H1 (cell line): ENCODE data around the gene TWIST2. TPM values are rescaled to one million over a fixed set of nuclear protein-coding genes. Genes with fewer than 3 reads are reported as not detected.

Experiments used
- CTCF ChIA-PET: fragments of 300-600 bp; sonication (Branson Sonifier 250); formaldehyde crosslinking; loops from one replicate; lab custom pipeline; 2021; ENCODE audit not compliant: partially characterized antibody; lab: Charles Lee
- POLR2A ChIA-PET: fragments of 300-600 bp; sonication (Branson Sonifier 250); formaldehyde crosslinking; loops from one replicate; lab custom pipeline; 2021; ENCODE audit warnings: inconsistent platforms; ENCODE audit not compliant: partially characterized antibody; lab: Charles Lee
- DNase-seq, 2 experiments: peaks; one replicate each; pipeline versions ENCODE4 v3.0.0 to v3.0.0-alpha.2; 2010 to 2022; ENCODE audit warnings: low spot score in 2 of 2, low read depth in 1 of 2, mixed read lengths in 1 of 2
- FAIRE-seq: peaks from 2 replicates; lab custom pipeline; 2011; peaks lifted over from hg19 to GRCh38; lab: Jason Lieb, UNC
- H2AFZ ChIP-seq: 2 replicates; pipeline ENCODE4 v1.8.1; 2012; ENCODE audit warnings: low read length, inconsistent platforms
- H2AK5ac ChIP-seq: 2 replicates; pipeline ENCODE4 v1.6.1; 2013; ENCODE audit warnings: low read depth, low read length
- H2BK120ac ChIP-seq: replicated peaks from 2 replicates; pipeline ENCODE3; 2013; ENCODE audit warnings: low read depth, low read length, inconsistent platforms
- H2BK12ac ChIP-seq: 2 replicates; pipeline ENCODE4 v1.6.1; 2013; ENCODE audit warnings: low read depth, low read length
- H2BK15ac ChIP-seq: 2 replicates; pipeline ENCODE4 v1.6.1; 2013; ENCODE audit warnings: low read length
- H2BK20ac ChIP-seq: 2 replicates; pipeline ENCODE4 v1.6.1; 2013; ENCODE audit warnings: low read length
- H2BK5ac ChIP-seq: 2 replicates; pipeline ENCODE4 v1.6.1; 2013; ENCODE audit warnings: low read depth, low read length
- H3K14ac ChIP-seq: 2 replicates; pipeline ENCODE4 v1.6.1; 2013; ENCODE audit warnings: inconsistent platforms; ENCODE audit not compliant: insufficient read length
- H3K18ac ChIP-seq: 2 replicates; pipeline ENCODE4 v1.6.1; 2013; ENCODE audit warnings: low read length; ENCODE audit errors: extremely low read depth
- H3K23ac ChIP-seq: 2 replicates; pipeline ENCODE4 v1.6.1; 2013; ENCODE audit warnings: inconsistent platforms; ENCODE audit not compliant: insufficient read length
- H3K23me2 ChIP-seq: 2 replicates; pipeline ENCODE4 v1.6.1; 2013; ENCODE audit warnings: low read depth, low read length
- H3K27ac ChIP-seq: 2 replicates; pipeline ENCODE4 v1.6.1; 2011; ENCODE audit warnings: low read depth, low read length, inconsistent platforms
- H3K27me3 ChIP-seq, 4 experiments: replicated peaks in 1 of 4; 1 replicate in 1 of 4; 2 replicates in 3 of 4; pipeline versions ENCODE4 v1.6.1 to v1.8.1; 2011 to 2013; ENCODE audit warnings: low read length in 3 of 4, mild to moderate bottlenecking in 3 of 4, inconsistent platforms in 2 of 4, mixed read lengths in 2 of 4, moderate library complexity in 1 of 4; ENCODE audit not compliant: control insufficient read depth in 3 of 4, insufficient read depth in 3 of 4; ENCODE audit errors: extremely low read depth in 1 of 4
- H3K36me3 ChIP-seq, 4 experiments: 2 replicates each; pipeline versions ENCODE4 v1.6.1 to v1.8.1; 2011 to 2013; ENCODE audit warnings: mild to moderate bottlenecking in 4 of 4, low read length in 3 of 4, moderate library complexity in 2 of 4, control low read depth in 1 of 4, inconsistent platforms in 1 of 4; ENCODE audit not compliant: insufficient read depth in 4 of 4, control insufficient read depth in 2 of 4
- H3K4ac ChIP-seq: replicated peaks from 2 replicates; pipeline ENCODE3; 2013; ENCODE audit warnings: low read length, low read depth, mixed read lengths, inconsistent platforms; ENCODE audit not compliant: insufficient read length
- H3K4me1 ChIP-seq, 4 experiments: replicated peaks in 1 of 4; 1 replicate in 1 of 4; 2 replicates in 3 of 4; pipeline versions ENCODE4 v1.6.1 to v1.8.1; 2011 to 2013; ENCODE audit warnings: low read length in 3 of 4, inconsistent platforms in 2 of 4, mixed read lengths in 1 of 4; ENCODE audit not compliant: insufficient read depth in 4 of 4, control insufficient read depth in 3 of 4
- H3K4me2 ChIP-seq, 2 experiments: 2 replicates each; pipeline versions ENCODE4 v1.6.1 to v1.8.1; 2011 to 2013; ENCODE audit warnings: low read depth in 2 of 2, low read length in 2 of 2, control low read depth in 1 of 2, inconsistent platforms in 1 of 2, mild to moderate bottlenecking in 1 of 2; ENCODE audit not compliant: insufficient read depth in 1 of 2
- H3K4me3 ChIP-seq, 4 experiments: fragments of 200-600, 300-600 bp in 1 of 4; sonication (generic), shearing (Covaris generic), sonication (Bioruptor Twin) in 1 of 4; 2 replicates each; pipeline versions ENCODE4 v1.5.1 to v1.8.1; 2011 to 2016; ENCODE audit warnings: low read length in 4 of 4, low read depth in 3 of 4, control low read depth in 2 of 4, inconsistent platforms in 2 of 4, mild to moderate bottlenecking in 2 of 4, mixed read lengths in 1 of 4, moderate library complexity in 1 of 4; ENCODE audit not compliant: insufficient read depth in 2 of 4; ENCODE audit errors: extremely low read depth in 1 of 4
- H3K56ac ChIP-seq: replicated peaks from 2 replicates; pipeline ENCODE3; 2013; ENCODE audit warnings: low read depth, mild to moderate bottlenecking, mixed read lengths, low read length, inconsistent platforms; ENCODE audit not compliant: insufficient read length
- H3K79me1 ChIP-seq: 2 replicates; pipeline ENCODE4 v1.6.1; 2013; ENCODE audit warnings: low read depth, low read length, control low read depth
- H3K79me2 ChIP-seq, 2 experiments: 2 replicates each; pipeline versions ENCODE4 v1.6.1 to v1.8.1; 2012 to 2013; ENCODE audit warnings: low read length in 2 of 2, mild to moderate bottlenecking in 2 of 2, inconsistent platforms in 1 of 2; ENCODE audit not compliant: insufficient read depth in 2 of 2, control insufficient read depth in 1 of 2
- H3K9ac ChIP-seq, 4 experiments: replicated peaks in 1 of 4; 1 replicate in 1 of 4; 2 replicates in 3 of 4; pipeline versions ENCODE4 v1.6.1 to v1.8.1; 2011 to 2013; ENCODE audit warnings: low read depth in 3 of 4, low read length in 3 of 4, control low read depth in 2 of 4, mild to moderate bottlenecking in 2 of 4, moderate library complexity in 2 of 4, inconsistent platforms in 1 of 4; ENCODE audit errors: extremely low read depth in 1 of 4
- H3K9me3 ChIP-seq, 2 experiments: 2 replicates each; pipeline versions ENCODE4 v1.6.1 to v1.8.1; 2012 to 2013; ENCODE audit warnings: mild to moderate bottlenecking in 2 of 2, moderate library complexity in 2 of 2, control low read depth in 1 of 2, inconsistent platforms in 1 of 2, low read depth in 1 of 2, low read length in 1 of 2, mixed read lengths in 1 of 2; ENCODE audit not compliant: insufficient read depth in 2 of 2
- H4K20me1 ChIP-seq, 2 experiments: replicated peaks in 1 of 2; 2 replicates each; pipeline versions ENCODE3 to v1.8.1; 2011 to 2013; ENCODE audit warnings: inconsistent platforms in 2 of 2, low read length in 2 of 2, mild to moderate bottlenecking in 1 of 2; ENCODE audit not compliant: insufficient read depth in 2 of 2, control insufficient read depth in 1 of 2
- H4K5ac ChIP-seq: 2 replicates; pipeline ENCODE4 v1.6.1; 2013; ENCODE audit warnings: low read length, low read depth, mixed read lengths, inconsistent platforms; ENCODE audit not compliant: insufficient read length
- H4K8ac ChIP-seq: 2 replicates; pipeline ENCODE4 v1.8.0; 2013; ENCODE audit warnings: mild to moderate bottlenecking, moderate library complexity, low read length, inconsistent platforms; ENCODE audit not compliant: insufficient read depth; ENCODE audit errors: extremely low read depth
- H4K91ac ChIP-seq: replicated peaks from 2 replicates; pipeline ENCODE3; 2013; ENCODE audit warnings: low read length, mixed read lengths, inconsistent platforms; ENCODE audit not compliant: insufficient read length
- ATF2 ChIP-seq: IDR thresholded peaks from 2 replicates; pipeline ENCODE4 v1.6.1; 2012; ENCODE audit warnings: low read length, inconsistent platforms
- CBX8 ChIP-seq: fragments of 300-800, 300-1000 bp; sonication (generic); IDR thresholded peaks from 2 replicates; pipeline ENCODE4 v1.7.1; 2016; ENCODE audit warnings: low read depth, low read length, borderline replicate concordance
- CHD2 ChIP-seq: IDR thresholded peaks from 2 replicates; pipeline ENCODE4 v1.6.1; 2012; ENCODE audit warnings: low read length, improper control_type of control experiment
- HDAC2 ChIP-seq, 2 experiments: fragments of 300-600 bp in 1 of 2; sonication (generic) in 1 of 2; IDR thresholded peaks; 2 replicates each; pipeline ENCODE4 v1.6.1; 2011 to 2012; ENCODE audit warnings: low read depth in 2 of 2, low read length in 2 of 2, mild to moderate bottlenecking in 2 of 2, moderate library complexity in 2 of 2, borderline replicate concordance in 1 of 2, inconsistent platforms in 1 of 2
- KDM1A ChIP-seq: fragments of 200-600, 300-600 bp; sonication (generic); IDR thresholded peaks from 2 replicates; pipeline ENCODE4 v1.7.1; 2016; ENCODE audit warnings: mild to moderate bottlenecking, low read length, borderline replicate concordance
- KDM5A ChIP-seq: fragments of 200-600 bp; IDR thresholded peaks from 2 replicates; pipeline ENCODE4 v1.7.1; 2012; ENCODE audit warnings: mild to moderate bottlenecking, low read length, inconsistent platforms, mixed read lengths
- PHF8 ChIP-seq: fragments of 200-600 bp; sonication (generic); conservative IDR thresholded peaks from 2 replicates; pipeline ENCODE4 v1.7.1; 2012; ENCODE audit warnings: low read depth, mild to moderate bottlenecking, inconsistent platforms, low read length, moderate library complexity
- RAD21 ChIP-seq, 2 experiments: IDR thresholded peaks in 1 of 2; conservative IDR thresholded peaks in 1 of 2; 2 replicates each; pipeline ENCODE4 v1.6.1; 2011; ENCODE audit warnings: low read depth in 2 of 2, low read length in 2 of 2, improper control_type of control experiment in 1 of 2, inconsistent platforms in 1 of 2, mild to moderate bottlenecking in 1 of 2, moderate library complexity in 1 of 2
- RFX5 ChIP-seq: IDR thresholded peaks from 2 replicates; pipeline ENCODE4 v1.6.1; 2011; ENCODE audit warnings: low read depth, low read length, improper control_type of control experiment, borderline replicate concordance
- RXRA ChIP-seq: IDR thresholded peaks from 2 replicates; pipeline ENCODE4 v1.6.1; 2011; ENCODE audit warnings: low read depth, mild to moderate bottlenecking, low read length, moderate library complexity; ENCODE audit not compliant: insufficient read depth
- SIRT6 ChIP-seq: IDR thresholded peaks from one replicate; pipeline ENCODE4 v1.7.1; 2012; ENCODE audit warnings: low read length, inconsistent platforms
- TCF12 ChIP-seq: IDR thresholded peaks from 2 replicates; pipeline ENCODE4 v1.6.1; 2011; ENCODE audit warnings: low read depth, mild to moderate bottlenecking, low read length
- TEAD4 ChIP-seq: IDR thresholded peaks from 2 replicates; pipeline ENCODE4 v1.6.1; 2012; ENCODE audit warnings: low read depth, low read length, inconsistent platforms, mixed read lengths
- WGBS, 2 experiments: shearing (Covaris generic) in 1 of 2; methylation state at CpG; one replicate each; pipeline versions ENCODE4 v1.1.6 to v1.1.7; 2013 to 2015; ENCODE audit warnings: low lambda C conversion rate in 2 of 2, mixed read lengths in 2 of 2, inconsistent platforms in 1 of 2, low coverage in 1 of 2, missing lambda C conversion rate in 1 of 2; ENCODE audit not compliant: insufficient replicate concordance in 2 of 2, insufficient coverage in 1 of 2, insufficient read length in 1 of 2; ENCODE audit errors: extremely low coverage in 1 of 2, missing lambda C conversion rate in 1 of 2; 5-methylcytosine and 5-hydroxymethylcytosine counted together
- polyA plus RNA-seq, 7 experiments: library from polyadenylated mRNA; depleted of rRNA in 3 of 7; stranded (reverse) in 5 of 7; unstranded in 2 of 7; fragments of >200 nt in 5 of 7; fragments of 200-250 nt in 2 of 7; gene quantifications; 1 replicate in 5 of 7; 2 replicates in 1 of 7; 4 replicates in 1 of 7; pipeline versions ENCODE4 v1.2.1 to v1.2.3, GENCODE V29; 2011 to 2013; ENCODE audit warnings: missing spikeins in 2 of 7, mixed read lengths in 2 of 7
- total RNA-seq: library from RNA; stranded (reverse); fragmentation: NEBNext Ultra II Directional; extraction: Animal tissue kit (Norgen Biotek cat#: 25700); gene quantifications from 2 replicates; pipeline ENCODE4 v1.2.1, GENCODE V29; 2021

The TWIST2 gene
- total and polyA plus RNA-seq, 2 of the 8 experiments (the other 6 are each of a cell fraction or from before 2014, with no cell fraction given) = 2.6 to 4.3 TPM

- Histone ChIP-seq H3K79me2 (no peaks in the 10 kb centered on the region), H3K36me3 (no peaks in the 10 kb centered on the region), H3K23me2 (no peaks in the 10 kb centered on the region), H3K27ac (no peak overlapping the region), H3K9me3 (no peaks in the 10 kb centered on the region), H3K79me1 (no peaks in the 10 kb centered on the region), H2BK120ac (no peak overlapping the region), H2BK15ac (no peak overlapping the region), H3K23ac (no peak overlapping the region), H4K20me1 (no peaks in the 10 kb centered on the region), H4K8ac (no peak overlapping the region), H2AFZ (no peak overlapping the region), H4K5ac (no peak overlapping the region), H3K4me3 (no peak overlapping the region), H3K14ac (no peak overlapping the region), H3K9ac (no peak overlapping the region), H3K18ac (no peak overlapping the region), H3K4me2 (no peak overlapping the region), H2BK5ac (no peak overlapping the region), H3K27me3 (no peaks in the 10 kb centered on the region), H2BK20ac (no peak overlapping the region), H3K4ac (no peak overlapping the region), H3K56ac (no peak overlapping the region), H4K91ac (no peak overlapping the region), H2AK5ac (no peak overlapping the region), H2BK12ac (no peak overlapping the region), H3K4me1 (no peaks in the 10 kb centered on the region)
- DNase-seq = no peak
- 91% methylated on average over 6 of the region's 6 CpGs; no CpG with 5 or more reads in 1 of the 2 experiments for WGBS, 2 experiments
- CTCF ChIA-PET = no interaction called here
- FAIRE-seq = no peak
- POLR2A ChIA-PET = no interaction called here
- no peak for TF ChIP-seq ATF2
- no peak for TF ChIP-seq CHD2
- no peak for TF ChIP-seq TEAD4
- TF ChIP-seq HDAC2 (IDR thresholded peaks at IDR 0.05; ENCODE audit: borderline replicate concordance in 1 of 2, low read depth in 2 of 2, low read length in 2 of 2) = no peak
- TF ChIP-seq TCF12 = no peak
- no peak for TF ChIP-seq RFX5
- no peak for TF ChIP-seq CBX8
- no peak for TF ChIP-seq SIRT6
- TF ChIP-seq PHF8 = no peak
- TF ChIP-seq RXRA = no peak
- no peak for TF ChIP-seq KDM5A
- TF ChIP-seq RAD21 (IDR thresholded peaks at IDR 0.05 in 1 of 2, conservative IDR thresholded peaks at IDR 0.05 in 1 of 2; ENCODE audit: low read depth in 2 of 2, low read length in 2 of 2) = no peak
- TF ChIP-seq KDM1A = no peak
Observed at GRCh38 chr2:238939074-238939473, 91.2 kb downstream of the TWIST2 start.
